PC-3 (cell line): Measurements from ENCODE around the gene PAQR9. TPM values are rescaled to one million over a fixed set of nuclear protein-coding genes. Genes with fewer than 3 reads are reported as not detected.

Experiments used
- ATAC-seq: fragments of 200-7000 bp; cut with Tn5 transposase; 2 replicates; pipeline ENCODE4 v1.9.1; 2020; ENCODE audit warnings: mild to moderate bottlenecking, moderate library complexity
- BruUV-seq: library from RNA; stranded (reverse); fragments of 400-500 nt; replicated peaks from 2 replicates; lab custom pipeline; 2021; lab: Mats Ljungman, UMichigan
- CTCF ChIA-PET: fragments of 300-600 bp; sonication (Branson Sonifier 250); formaldehyde crosslinking; loops from one replicate; lab custom pipeline; 2022; ENCODE audit warnings: antibody characterized with exemption; lab: Charles Lee
- POLR2A ChIA-PET: fragments of 300-600 bp; sonication (Branson Sonifier 250); formaldehyde crosslinking; loops from one replicate; lab custom pipeline; 2022; ENCODE audit warnings: antibody characterized with exemption; ENCODE audit not compliant: unreplicated experiment; lab: Charles Lee
- DNase-seq: peaks from one replicate; pipeline ENCODE4 v3.0.0-alpha.2; 2015
- H2AFZ ChIP-seq: fragments of 300-600 bp; sonication (generic); 2 replicates; pipeline ENCODE4 v1.6.0; 2016; ENCODE audit warnings: antibody characterized with exemption, low read length
- H3F3A ChIP-seq: fragments of 300-600 bp; sonication (generic); one replicate; pipeline ENCODE4 v1.6.0; 2017; ENCODE audit warnings: antibody characterized with exemption, low read length, control low read depth, mild to moderate bottlenecking; ENCODE audit not compliant: unreplicated experiment
- H3K27ac ChIP-seq: fragments of 300-600 bp; sonication (generic); 2 replicates; pipeline ENCODE4 v1.5.1; 2016; ENCODE audit warnings: mild to moderate bottlenecking, low read length
- H3K27me3 ChIP-seq: fragments of 300-600 bp; sonication (generic); 2 replicates; pipeline ENCODE4 v1.6.1; 2016; ENCODE audit warnings: low read length, mixed read lengths
- H3K36me3 ChIP-seq: fragments of 300-600 bp; sonication (generic); 2 replicates; pipeline ENCODE4 v1.6.1; 2016; ENCODE audit warnings: low read depth, mixed run types, low read length, mixed read lengths
- H3K4me1 ChIP-seq: fragments of 300-600 bp; sonication (generic); 2 replicates; pipeline ENCODE4 v1.5.1; 2016; ENCODE audit warnings: low read length; ENCODE audit not compliant: insufficient read depth
- H3K4me2 ChIP-seq: fragments of 300-600 bp; sonication (generic); 2 replicates; pipeline ENCODE4 v1.6.0; 2016; ENCODE audit warnings: low read length
- H3K4me3 ChIP-seq: fragments of 300-600 bp; sonication (generic); 2 replicates; pipeline ENCODE4 v1.5.1; 2016; ENCODE audit warnings: mild to moderate bottlenecking, low read length, mixed read lengths
- H3K79me2 ChIP-seq: fragments of 300-600 bp; sonication (generic); 2 replicates; pipeline ENCODE4 v1.6.1; 2017; ENCODE audit warnings: low read length, mixed read lengths
- H3K9ac ChIP-seq: fragments of 300-600 bp; sonication (generic); 2 replicates; pipeline ENCODE4 v1.6.0; 2016; ENCODE audit warnings: mild to moderate bottlenecking, low read length
- H3K9me2 ChIP-seq: fragments of 300-600 bp; sonication (generic); replicated peaks from 2 replicates; pipeline ENCODE4 v1.6.1; 2016; ENCODE audit warnings: mixed run types, low read length, mixed read lengths
- H3K9me3 ChIP-seq: fragments of 300-600 bp; sonication (generic); 2 replicates; pipeline ENCODE4 v1.6.1; 2016; ENCODE audit warnings: low read length, mixed read lengths
- H4K20me1 ChIP-seq: fragments of 300-600 bp; sonication (generic); 2 replicates; pipeline ENCODE4 v1.6.1; 2016; ENCODE audit warnings: low read length, mixed read lengths
- CTCF ChIP-seq: fragments of 300-600 bp; sonication (generic); conservative IDR thresholded peaks from 2 replicates; pipeline ENCODE4 v1.5.1; 2017; ENCODE audit warnings: antibody characterized with exemption, low read depth, mild to moderate bottlenecking, low read length
- EZH2 ChIP-seq: fragments of 300-600 bp; sonication (generic); IDR thresholded peaks from one replicate; pipeline ENCODE4 v1.6.1; 2017; ENCODE audit warnings: antibody characterized with exemption, mild to moderate bottlenecking, low read length; ENCODE audit not compliant: unreplicated experiment
- EZH2phosphoT487 ChIP-seq: fragments of 300-600 bp; sonication (generic); IDR thresholded peaks from 2 replicates; pipeline ENCODE4 v1.6.1; 2018; ENCODE audit warnings: mild to moderate bottlenecking, antibody characterized with exemption, low read length, borderline replicate concordance
- intact Hi-C: fragments of 100-400 bp; cut with micrococcal nuclease; formaldehyde crosslinking; loops from 2 replicates; pipeline ENCODE4 v1.9.0; 2023
- total RNA-seq: library from RNA; depleted of rRNA; stranded (reverse); fragments of >200 nt; gene quantifications from 2 replicates; pipeline ENCODE4 v1.2.3, GENCODE V29; 2014

Gene PAQR9
- total RNA-seq, 1 experiment from 2014 or later = not detected

- Histone ChIP-seq H3K4me2 (no peak overlapping the region), H3K27me3 (no peaks in the 10 kb centered on the region), H4K20me1 (no peaks in the 10 kb centered on the region), H2AFZ (no peak overlapping the region), H3K9ac (no peak overlapping the region), H3K36me3 (no peaks in the 10 kb centered on the region), H3K4me1 (no peaks in the 10 kb centered on the region), H3K27ac (no peak overlapping the region), H3K9me3 (no peaks in the 10 kb centered on the region), H3F3A (no peaks in the 10 kb centered on the region), H3K9me2 (no peaks in the 10 kb centered on the region), H3K79me2 (no peaks in the 10 kb centered on the region), H3K4me3 (no peak overlapping the region)
- BruUV-seq = no TSS peak
- POLR2A ChIA-PET = no interaction called here
- intact Hi-C loops = no loop called here
- CTCF ChIA-PET = no interaction called here
- DNase-seq (no peak), ATAC-seq (no peak)
- TF ChIP-seq EZH2 = no peak
- TF ChIP-seq CTCF = no peak
- TF ChIP-seq EZH2phosphoT487 = no peak
Measured at GRCh38 chr3:142983318-142983717, 19.8 kb upstream of the PAQR9 start.

DNA sequence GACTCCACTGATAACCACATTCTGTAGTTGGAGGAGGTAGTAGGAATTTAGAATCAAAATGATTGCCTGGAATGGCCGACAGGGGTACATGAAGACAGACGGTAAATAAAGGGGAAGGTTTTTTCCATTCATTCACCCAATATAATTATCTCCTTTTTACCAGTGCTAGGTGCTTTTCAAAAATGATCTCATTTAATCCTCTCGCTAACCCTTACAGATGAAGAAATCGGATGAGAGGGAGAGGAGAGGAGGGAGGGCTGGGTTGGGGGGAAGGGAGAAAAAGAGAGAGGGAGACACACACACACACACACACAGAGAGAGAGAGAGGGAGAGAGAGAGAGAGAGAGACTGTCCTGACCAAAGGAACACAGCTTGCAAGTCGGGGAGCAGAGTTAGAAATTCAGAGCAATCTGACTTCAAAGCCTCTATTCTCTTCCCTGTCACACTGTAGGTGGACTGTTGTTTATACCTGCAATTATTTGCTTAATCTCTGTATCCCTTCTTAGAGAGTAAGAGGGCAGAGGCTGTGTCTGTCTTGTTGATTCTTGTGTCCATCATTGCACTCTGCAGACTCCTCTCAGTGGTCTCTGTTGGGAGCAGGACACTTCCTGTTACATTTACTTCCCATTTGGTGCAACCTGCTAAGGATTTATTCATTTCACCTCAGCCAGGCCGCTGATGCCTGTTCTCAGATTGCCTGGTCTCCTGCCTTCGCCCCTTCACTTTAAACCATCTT, 18.7 kb upstream of the PAQR9 start:
- intact Hi-C loops = no loop called here
- Histone ChIP-seq H3K4me3 (no peak overlapping the region), H3K79me2 (no peaks in the 10 kb centered on the region), H4K20me1 (no peaks in the 10 kb centered on the region), H3K4me1 (peaks cover 4% of the 10 kb centered on the region), H3F3A (no peaks in the 10 kb centered on the region), H3K4me2 (no peak overlapping the region), H3K9me2 (no peaks in the 10 kb centered on the region), H3K9me3 (no peaks in the 10 kb centered on the region), H3K27me3 (no peaks in the 10 kb centered on the region), H3K27ac (no peak overlapping the region), H2AFZ (no peak overlapping the region), H3K9ac (no peak overlapping the region), H3K36me3 (no peaks in the 10 kb centered on the region)
- ATAC-seq = no peak
- no peak for DNase-seq
- CTCF ChIA-PET = interaction anchor here (1.0 kb wide), 1 partner anchor 153 kb away, joined by 3 read pairs; no protein-coding TSS in a partner anchor
- BruUV-seq = no TSS peak
- POLR2A ChIA-PET = no interaction called here
- no peak for TF ChIP-seq EZH2phosphoT487
- TF ChIP-seq CTCF = no peak
- no peak for TF ChIP-seq EZH2

DNA sequence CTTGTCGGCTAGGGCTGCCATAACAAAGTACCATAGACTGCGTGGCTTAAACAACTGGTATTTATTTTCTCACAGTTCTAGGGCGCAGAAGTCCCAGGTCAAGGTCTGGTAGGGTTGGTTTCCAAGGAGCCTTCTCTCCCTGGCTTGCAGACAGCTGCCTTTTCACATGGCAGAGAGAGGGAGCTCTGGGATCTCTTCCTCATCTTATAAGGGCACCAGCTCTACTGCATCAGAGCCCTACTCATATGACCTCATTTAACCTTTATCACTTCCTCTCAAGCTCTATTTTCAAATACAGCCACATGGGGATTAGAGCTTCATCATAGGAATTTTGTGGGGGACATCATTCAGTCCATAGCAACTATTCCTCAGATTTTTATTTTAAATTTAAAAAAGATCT, 17.6 kb upstream of the PAQR9 start:
- Histone ChIP-seq H3K9me3 (no peaks in the 10 kb centered on the region), H3K9me2 (no peaks in the 10 kb centered on the region), H3K27me3 (no peaks in the 10 kb centered on the region), H3K9ac (no peak overlapping the region), H3F3A (no peaks in the 10 kb centered on the region), H3K79me2 (no peaks in the 10 kb centered on the region), H3K4me1 (peaks cover 14% of the 10 kb centered on the region), H2AFZ (no peak overlapping the region), H4K20me1 (no peaks in the 10 kb centered on the region), H3K36me3 (no peaks in the 10 kb centered on the region), H3K4me2 (no peak overlapping the region), H3K4me3 (no peak overlapping the region), H3K27ac (no peak overlapping the region)
- CTCF ChIA-PET = interaction anchor here (1.0 kb wide), 1 partner anchor 152 kb away, joined by 3 read pairs; no protein-coding TSS in a partner anchor
- ATAC-seq (no peak), DNase-seq (no peak)
- no peak for TF ChIP-seq EZH2phosphoT487
- no peak for TF ChIP-seq CTCF
- no peak for TF ChIP-seq EZH2
- no TSS peak for BruUV-seq
- POLR2A ChIA-PET = no interaction called here
- intact Hi-C loops = no loop called here
